22Rv1 (cell line): ENCODE results near the gene TPSAB1.
"Not testable (repeated sequence)": the region's sequence is repeated elsewhere in the genome, so short reads cannot be mapped to it uniquely, and the experiment has no call there.

ENCODE experiments used
- H3K27ac ChIP-seq: fragments of 450-650 bp; 2 replicates; pipeline ENCODE4 v1.5.1; 2017
- ZFX ChIP-seq: fragments of 450-650 bp; IDR thresholded peaks from 2 replicates; pipeline ENCODE4 v1.6.1; 2017; ENCODE audit warnings: antibody characterized with exemption, borderline replicate concordance
- TF ChIP-seq, protein P1 (sequence below): fragments of 450-650 bp; IDR thresholded peaks from 2 replicates; pipeline ENCODE4 v1.5.1; 2017; ENCODE audit warnings: mild to moderate bottlenecking

The TPSAB1 gene

DNA sequence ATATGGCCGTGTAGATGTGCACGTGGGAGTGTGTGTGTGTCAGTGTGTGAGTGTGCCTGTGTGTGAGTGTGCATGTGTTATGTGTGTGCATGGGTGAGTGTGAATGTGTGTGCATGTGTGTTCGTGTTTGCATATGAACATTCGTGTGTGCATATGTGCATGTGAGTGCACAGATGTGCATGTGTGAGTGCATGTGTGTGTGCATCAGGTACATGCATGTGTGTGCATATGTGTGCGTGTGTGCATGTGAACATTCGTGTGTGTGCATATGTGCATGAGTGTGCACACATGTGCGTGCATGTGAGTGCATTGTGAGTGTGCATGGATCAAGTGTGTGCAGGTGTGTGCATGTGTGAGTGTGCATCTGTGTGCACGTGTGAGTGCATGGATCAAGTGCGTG, 2.5 kb upstream of the TPSAB1 start:
- no peak for TF ChIP-seq ZFX
- TF ChIP-seq, protein P1, sequence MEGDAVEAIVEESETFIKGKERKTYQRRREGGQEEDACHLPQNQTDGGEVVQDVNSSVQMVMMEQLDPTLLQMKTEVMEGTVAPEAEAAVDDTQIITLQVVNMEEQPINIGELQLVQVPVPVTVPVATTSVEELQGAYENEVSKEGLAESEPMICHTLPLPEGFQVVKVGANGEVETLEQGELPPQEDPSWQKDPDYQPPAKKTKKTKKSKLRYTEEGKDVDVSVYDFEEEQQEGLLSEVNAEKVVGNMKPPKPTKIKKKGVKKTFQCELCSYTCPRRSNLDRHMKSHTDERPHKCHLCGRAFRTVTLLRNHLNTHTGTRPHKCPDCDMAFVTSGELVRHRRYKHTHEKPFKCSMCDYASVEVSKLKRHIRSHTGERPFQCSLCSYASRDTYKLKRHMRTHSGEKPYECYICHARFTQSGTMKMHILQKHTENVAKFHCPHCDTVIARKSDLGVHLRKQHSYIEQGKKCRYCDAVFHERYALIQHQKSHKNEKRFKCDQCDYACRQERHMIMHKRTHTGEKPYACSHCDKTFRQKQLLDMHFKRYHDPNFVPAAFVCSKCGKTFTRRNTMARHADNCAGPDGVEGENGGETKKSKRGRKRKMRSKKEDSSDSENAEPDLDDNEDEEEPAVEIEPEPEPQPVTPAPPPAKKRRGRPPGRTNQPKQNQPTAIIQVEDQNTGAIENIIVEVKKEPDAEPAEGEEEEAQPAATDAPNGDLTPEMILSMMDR = no peak
- no peak overlapping the region for H3K27ac ChIP-seq

DNA sequence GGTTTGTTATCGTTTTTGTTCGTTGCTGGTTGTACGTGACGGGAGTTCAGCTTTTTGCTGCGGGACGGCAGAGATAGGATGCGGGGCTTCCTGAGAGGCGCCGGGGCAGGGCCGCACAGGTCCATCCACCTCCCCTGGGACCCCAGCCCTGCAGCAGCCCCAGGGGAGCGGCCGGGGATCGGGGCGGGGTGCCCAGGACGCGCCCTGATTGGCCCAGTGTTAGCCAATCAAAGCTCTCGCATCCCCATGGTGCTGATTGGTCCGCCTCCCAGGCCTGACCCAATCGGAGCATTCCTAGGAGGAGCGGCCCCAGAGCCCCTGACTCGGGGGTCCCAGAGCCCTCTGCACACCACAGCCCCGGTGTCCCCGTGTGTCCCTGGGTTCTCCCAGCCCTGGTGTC, 1.6 kb upstream of the TPSAB1 start:
- not testable (repeated sequence) for H3K27ac ChIP-seq

DNA sequence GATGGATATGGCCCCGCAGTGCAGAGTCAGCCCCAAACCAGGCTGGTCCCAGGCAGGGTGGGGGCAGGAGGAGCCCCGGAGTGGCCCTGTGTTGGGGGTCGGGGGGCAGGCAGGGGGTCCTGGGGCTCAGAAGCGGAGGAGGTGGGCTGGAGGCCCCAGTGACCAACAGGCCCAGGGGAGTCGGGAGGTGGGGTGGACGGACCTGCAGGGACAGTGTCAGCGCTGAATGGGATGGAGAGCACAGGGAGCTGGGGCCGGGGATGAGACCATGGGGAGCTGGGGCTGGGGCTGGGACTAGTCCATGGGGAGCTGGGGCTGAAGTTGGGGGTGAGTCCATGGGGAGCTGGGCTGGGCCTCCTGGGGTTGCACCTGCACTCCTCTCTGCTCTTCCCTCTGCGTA, 930 bp upstream of the TPSAB1 start:
- H3K27ac ChIP-seq = not testable (repeated sequence)

DNA sequence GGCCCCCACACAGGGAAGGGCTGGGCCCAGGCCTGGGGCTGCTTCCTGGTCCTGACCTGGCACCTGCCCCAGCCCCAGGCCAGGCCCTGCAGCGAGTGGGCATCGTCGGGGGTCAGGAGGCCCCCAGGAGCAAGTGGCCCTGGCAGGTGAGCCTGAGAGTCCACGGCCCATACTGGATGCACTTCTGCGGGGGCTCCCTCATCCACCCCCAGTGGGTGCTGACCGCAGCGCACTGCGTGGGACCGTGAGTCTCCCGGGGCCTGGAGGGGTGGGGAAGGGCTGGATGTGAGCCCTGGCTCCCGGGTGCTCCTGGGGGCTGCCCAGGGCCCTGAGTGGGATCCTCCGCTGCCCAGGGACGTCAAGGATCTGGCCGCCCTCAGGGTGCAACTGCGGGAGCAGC, 576 bp downstream of the TPSAB1 start:
- not testable (repeated sequence) for H3K27ac ChIP-seq

DNA sequence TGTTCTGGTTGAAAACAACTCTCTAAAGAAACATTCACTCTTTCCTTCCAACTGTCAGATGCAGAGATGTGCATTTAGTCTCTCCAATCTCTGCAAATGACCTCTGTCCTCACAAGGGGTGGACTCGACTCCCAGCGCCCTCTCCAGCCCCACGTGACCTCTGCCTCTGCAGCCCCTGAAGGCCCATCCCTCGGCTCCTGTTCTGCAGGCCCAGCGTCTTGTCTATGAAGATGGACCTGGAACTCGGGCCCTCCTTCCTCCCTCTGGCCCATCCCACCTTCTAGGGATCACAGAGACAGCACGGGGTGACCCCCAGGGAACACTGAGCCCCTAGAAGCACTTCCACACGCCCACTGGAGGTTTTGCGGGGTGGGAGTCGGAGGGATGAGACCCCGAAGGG, 2.9 kb downstream of the TPSAB1 start:
- not testable (repeated sequence) for H3K27ac ChIP-seq

DNA sequence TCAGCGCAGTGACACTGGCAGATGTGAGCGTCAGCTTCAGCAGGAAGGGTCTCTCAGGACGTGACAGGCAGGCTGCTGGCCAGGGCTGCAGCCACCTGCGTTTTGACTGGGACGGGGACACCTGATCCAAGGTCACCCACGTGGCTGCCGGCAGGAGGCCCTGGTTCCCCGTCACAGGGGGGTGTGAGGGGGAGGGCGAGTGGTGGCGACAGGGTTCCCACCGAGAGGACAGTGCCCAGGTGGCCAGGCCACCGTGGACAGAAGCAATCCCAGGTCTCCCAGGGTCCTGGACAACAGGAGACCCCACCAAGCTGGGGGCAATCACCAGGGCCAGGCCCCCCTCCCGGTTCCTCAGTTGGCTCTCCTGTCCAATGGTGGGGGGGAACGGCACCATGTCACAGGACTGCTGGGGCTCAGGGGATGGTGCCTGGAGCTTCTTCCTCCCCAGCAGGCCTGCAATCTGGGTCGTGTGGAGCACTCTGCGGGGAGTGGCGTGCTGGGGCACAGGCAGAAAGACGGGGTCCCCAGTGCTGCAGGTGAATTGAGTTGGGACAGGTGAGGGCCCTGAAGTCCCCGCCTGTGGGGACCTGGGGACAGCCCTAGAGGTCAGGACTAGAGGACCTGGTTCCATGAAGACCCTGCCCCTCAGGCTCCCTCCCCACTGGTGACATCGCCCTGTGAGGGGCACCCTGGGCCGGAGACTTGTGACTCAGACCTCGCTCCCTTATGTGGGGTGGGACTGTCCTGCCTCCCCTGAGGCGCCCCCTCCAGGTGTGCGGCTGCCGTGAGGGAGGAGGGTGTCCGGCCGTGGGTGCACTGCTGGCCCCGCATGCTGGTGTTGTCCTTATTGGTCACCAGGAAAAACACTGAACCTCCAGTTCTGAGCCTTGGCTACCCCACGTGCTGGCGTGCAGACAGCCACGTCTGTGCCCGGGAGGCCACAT, 3.7 kb downstream of the TPSAB1 start:
- not testable (repeated sequence) for H3K27ac ChIP-seq

DNA sequence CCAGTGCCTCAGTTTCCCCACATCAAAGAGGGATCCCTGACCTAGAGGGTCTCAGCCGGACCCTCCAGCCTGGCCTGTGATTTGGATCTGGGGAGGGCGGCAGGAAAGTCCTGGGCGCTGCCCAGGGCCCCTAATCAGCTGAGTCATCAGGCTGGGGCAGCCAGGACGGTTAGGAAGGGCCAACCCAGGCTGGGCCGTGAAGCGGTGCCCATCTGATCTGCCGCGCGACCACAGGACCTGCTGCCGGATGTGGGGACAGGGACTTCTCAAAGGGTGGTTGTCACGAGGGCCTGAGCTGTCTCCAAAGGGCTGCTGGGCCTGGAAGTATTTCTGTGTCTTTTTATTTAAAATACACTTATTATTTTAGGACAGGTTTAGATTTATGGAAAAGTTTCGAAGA, 4.4 kb downstream of the TPSAB1 start:
- TF ChIP-seq, protein P1 = no peak
- H3K27ac ChIP-seq = no peak overlapping the region

DNA sequence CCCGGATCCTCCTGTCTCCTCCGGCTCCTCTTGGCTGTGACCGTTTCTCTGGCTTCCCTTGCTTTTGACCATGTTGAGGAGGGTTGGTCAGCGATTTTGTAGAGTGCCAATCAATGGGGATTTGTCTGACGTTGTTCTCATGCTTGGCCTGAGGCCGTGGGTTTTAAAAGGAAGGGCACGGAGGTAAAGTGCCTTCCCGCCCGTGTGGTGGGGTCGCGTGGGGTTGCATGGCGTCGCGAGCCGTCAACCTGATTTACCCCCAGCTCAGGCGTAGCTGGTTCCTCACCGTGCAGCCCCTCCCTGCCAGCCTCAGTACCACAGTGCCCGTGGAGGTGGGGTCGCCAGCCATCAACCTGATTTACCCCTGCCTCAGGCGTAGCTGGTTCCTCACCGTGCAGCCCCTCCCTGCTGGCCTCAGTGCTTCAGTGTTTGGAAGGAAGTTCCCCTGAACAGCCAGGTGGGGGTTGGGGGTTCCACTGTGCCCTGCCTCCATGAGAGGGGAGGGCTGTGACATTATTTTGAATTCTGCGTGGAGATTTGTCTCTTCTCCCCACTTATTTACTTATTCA, 5.0 kb downstream of the TPSAB1 start:
- no peak overlapping the region for H3K27ac ChIP-seq

DNA sequence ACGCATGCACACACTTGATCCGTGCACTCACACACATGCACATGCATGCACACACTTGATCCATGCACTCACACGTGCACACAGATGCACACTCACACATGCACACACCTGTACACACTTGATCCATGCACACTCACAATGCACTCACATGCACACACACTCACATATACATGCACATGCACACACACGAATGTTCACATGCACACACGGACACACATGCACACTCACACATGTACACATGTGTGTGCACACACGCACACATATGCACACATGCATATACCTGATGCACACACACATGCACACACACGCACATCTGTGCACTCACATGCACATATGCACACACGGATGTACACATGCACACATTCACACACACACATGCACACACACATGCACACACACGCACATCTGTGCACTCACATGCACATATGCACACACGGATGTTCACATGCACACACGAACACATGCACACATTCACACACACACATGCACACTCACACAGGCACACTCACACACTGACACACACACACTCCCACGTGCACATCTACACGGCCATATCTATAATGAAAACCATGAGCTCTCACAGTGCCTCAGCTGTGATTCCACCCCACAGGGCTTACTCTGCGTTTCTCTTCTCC, 7.5 kb downstream of the TPSAB1 start:
- H3K27ac ChIP-seq = not testable (repeated sequence)

More for the DNA sequence above, 5.0 kb downstream of the TPSAB1 start:
- TF ChIP-seq, protein P1 = no peak
- TF ChIP-seq ZFX = no peak

DNA sequence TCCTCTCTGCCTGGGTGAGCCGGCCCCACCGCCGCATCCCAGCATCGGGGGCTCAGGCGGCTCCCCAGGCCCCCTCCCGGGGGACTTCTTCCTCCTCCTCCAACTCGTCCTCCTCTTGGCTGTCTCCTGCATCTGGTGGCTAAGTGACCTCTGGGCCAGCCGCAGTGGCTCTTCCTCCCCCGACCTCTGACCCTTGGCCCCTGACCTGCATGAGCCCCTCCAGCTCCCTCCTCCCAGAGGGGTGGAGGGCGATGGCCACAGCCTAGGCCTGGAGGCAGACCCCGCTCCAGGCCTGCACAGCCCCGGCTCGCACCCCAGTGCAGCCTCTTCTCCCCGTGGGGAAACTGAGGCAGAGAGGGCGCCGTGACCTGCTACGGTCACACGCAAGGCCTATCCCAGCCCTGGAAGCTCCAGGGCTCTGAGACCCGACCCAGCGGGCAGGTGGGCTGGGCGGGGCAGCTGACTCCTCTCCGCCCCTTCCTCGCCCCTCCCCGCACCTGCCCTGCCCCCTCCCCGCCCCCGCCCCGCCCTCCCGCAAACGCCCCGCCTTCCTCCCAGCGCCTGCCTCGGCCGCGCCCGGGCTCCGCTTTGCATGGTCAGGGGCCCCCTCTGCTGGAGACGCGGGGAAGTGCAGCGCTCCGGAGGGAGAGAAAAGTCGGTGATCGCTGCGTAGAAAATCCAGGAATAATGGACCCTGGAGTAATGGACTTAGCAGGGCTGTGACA, 8.7 kb downstream of the TPSAB1 start:
- not testable (repeated sequence) for H3K27ac ChIP-seq

DNA sequence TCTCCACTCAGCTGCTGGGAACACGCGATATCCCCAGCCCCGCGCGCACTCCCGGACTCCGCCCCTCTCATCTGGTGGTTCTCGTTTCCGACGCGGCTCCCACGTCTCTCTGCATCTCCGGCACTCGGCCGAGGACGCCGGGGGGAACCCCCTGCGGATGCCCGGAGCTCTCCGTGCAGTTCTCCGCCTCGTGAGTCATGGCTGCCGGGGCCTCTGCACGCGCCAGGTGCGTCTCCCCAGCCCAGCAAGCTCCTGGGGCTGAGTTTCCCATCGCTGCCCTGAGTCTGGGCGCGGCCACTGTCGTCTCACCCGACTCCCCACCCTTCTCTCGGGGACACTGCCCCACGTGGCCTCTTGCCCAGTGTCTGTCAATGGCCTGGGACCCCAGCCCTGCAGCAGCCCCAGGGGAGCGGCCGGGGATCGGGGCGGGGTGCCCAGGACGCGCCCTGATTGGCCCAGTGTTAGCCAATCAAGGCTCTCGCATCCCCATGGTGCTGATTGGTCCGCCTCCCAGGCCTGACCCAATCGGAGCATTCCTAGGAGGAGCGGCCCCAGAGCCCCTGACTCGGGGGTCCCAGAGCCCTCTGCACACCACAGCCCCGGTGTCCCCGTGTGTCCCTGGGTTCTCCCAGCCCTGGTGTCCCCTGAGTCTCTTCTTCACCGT, 13.3 kb downstream of the TPSAB1 start:
- not testable (repeated sequence) for H3K27ac ChIP-seq

DNA sequence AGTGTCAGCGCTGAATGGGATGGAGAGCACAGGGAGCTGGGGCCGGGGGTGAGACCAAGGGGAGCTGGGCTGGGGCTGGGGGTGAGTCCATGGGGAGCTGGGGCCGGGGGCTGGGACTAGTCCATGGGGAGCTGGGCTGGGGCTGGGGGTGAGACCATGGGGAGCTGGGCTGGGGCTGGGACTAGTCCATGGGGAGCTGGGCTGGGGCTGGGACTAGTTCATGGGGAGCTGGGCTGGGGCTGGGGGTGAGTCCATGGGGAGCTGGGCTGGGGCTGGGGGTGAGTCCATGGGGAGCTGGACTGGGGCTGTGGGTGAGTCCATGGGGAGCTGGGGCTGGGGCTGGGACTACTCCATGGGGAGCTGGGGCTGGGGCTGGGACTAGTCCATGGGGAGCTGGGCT, 14.3 kb downstream of the TPSAB1 start:
- not testable (repeated sequence) for H3K27ac ChIP-seq

DNA sequence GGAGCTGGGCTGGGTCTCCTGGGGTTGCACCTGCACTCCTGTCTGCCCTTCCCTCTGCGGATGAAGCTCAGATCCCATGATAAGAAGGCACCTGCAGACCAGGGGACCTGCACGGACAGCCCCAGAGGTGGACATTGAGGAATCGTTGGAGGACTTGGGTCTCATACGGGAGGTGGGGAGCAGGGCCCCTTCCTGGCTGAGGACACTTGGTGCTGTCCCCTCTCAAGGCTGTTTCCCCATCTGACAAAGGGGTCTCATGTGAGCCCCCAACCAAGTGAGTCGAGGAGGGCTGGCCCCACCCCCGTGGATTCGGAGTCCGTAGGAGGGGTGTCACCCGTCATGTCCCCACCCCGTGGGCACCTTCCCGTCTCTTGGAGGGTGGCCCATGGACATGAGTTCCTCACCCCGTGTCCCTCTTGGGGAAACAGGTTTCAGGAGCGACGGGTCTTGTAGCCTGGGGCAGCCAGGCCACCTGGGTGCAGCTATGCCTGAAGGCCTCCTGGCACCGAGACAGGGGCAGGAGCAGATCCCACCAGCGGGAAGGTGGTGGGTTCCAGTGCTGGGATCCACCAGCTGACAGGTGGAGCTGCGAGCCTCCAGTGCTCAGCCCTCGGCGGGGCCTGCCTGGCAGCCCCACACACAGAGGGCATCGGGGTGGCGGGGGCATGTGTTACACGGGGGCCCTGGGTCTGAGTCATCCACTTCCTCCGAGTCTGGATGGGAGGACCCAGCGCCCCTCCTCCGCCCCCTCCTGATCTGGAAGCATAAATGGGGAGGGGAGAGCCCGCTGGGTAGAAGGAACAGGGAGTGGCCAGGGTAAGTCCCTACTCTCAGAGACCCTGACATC, 15.0 kb downstream of the TPSAB1 start, which contains the start of gene TPSD1:
TPSD1 (plus strand) TSS at position 794 of the 847 bp plus-strand sequence. CDS start 212 bp downstream, outside the sequence.
- not testable (repeated sequence) for H3K27ac ChIP-seq

DNA sequence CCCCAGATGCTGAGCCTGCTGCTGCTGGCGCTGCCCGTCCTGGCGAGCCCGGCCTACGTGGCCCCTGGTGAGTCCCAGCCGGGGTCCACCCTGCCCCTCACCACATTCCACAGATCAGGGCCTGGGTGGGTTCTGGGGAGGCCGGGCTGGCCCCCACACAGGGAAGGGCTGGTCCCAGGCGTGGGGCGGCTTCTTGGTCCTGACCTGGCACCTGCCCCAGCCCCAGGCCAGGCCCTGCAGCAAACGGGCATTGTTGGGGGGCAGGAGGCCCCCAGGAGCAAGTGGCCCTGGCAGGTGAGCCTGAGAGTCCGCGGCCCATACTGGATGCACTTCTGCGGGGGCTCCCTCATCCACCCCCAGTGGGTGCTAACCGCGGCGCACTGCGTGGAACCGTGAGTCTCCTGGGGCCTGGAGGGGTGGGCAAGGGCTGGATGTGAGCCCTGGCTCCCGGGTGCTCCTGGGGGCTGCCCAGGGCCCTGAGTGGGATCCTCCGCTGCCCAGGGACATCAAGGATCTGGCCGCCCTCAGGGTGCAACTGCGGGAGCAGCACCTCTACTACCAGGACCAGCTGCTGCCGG, 15.9 kb downstream of the TPSAB1 start:
- not testable (repeated sequence) for H3K27ac ChIP-seq
